AG04449 (cell line): ENCODE data around the gene NAA10.

Experiments used
- CTCF ChIA-PET: fragments of 350-600 bp; formaldehyde crosslinking; extraction: SDS; loops from one replicate; lab custom pipeline; 2021; ENCODE audit warnings: antibody characterized with exemption; lab: Yijun Ruan, JAX
- POLR2A ChIA-PET: fragments of 400-600, 350-600 bp; formaldehyde crosslinking; extraction: SDS; loops from one replicate; lab custom pipeline; 2020; ENCODE audit warnings: antibody characterized with exemption, inconsistent platforms; lab: Yijun Ruan, JAX
- DNase-seq: peaks from one replicate; pipeline ENCODE4 v3.0.0-alpha.2; 2010; ENCODE audit warnings: low read depth, low spot score
- H3K4me3 ChIP-seq: 2 replicates; pipeline ENCODE4 v1.5.1; 2011; ENCODE audit warnings: low read depth, mild to moderate bottlenecking, control low read depth, low read length
- CTCF ChIP-seq: IDR thresholded peaks from one replicate; pipeline ENCODE4 v1.5.1; 2011; ENCODE audit warnings: mild to moderate bottlenecking, moderate library complexity, low read length, control low read depth, inconsistent platforms; ENCODE audit not compliant: insufficient read depth; ENCODE audit errors: missing control alignments

The NAA10 gene

GRCh38 chrX:153932220-153932915 lies 2.5 kb downstream of the NAA10 start:
- no peak for TF ChIP-seq CTCF
- no peak overlapping the region for H3K4me3 ChIP-seq
- ChIA-PET POLR2A (no interaction called here), CTCF (interaction anchor here (0.6 to 3.4 kb wide), 3 partner anchors 14 to 448 kb away, joined by 3 to 24 read pairs (median 6); partner anchors contain the start of gene PLXNB3)
- no peak for DNase-seq

- no peak overlapping the region for H3K4me3 ChIP-seq
- no peak for DNase-seq
- ChIA-PET POLR2A (no interaction called here), CTCF (interaction anchor here (1.0 to 1.5 kb wide), 2 partner anchors 22 to 168 kb away, joined by 3 to 6 read pairs; partner anchors contain the start of gene PLXNB3)
- no peak for TF ChIP-seq CTCF
These were observed 3.1 kb downstream of the NAA10 start for GRCh38 chrX:153931748-153932147.

GRCh38 chrX:153931151-153931550 lies 3.7 kb downstream of the NAA10 start:
- TF ChIP-seq CTCF: no peak
- POLR2A ChIA-PET: no interaction called here
- no peak overlapping the region for H3K4me3 ChIP-seq
- CTCF ChIA-PET: interaction anchor here (1.0 kb wide), 1 partner anchor 23 kb away, joined by 3 read pairs; no protein-coding TSS in a partner anchor
- no peak for DNase-seq

- ChIA-PET POLR2A (no interaction called here), CTCF (interaction anchor here (1.0 to 2.7 kb wide), 3 partner anchors 16 to 166 kb away, joined by 3 to 8 read pairs (median 4); partner anchors contain the start of gene PLXNB3)
- no peak for TF ChIP-seq CTCF
- H3K4me3 ChIP-seq: no peak overlapping the region
- DNase-seq: no peak
These were observed 4.6 kb downstream of the NAA10 start for GRCh38 chrX:153930011-153930910.

GRCh38 chrX:153929576-153929975 lies 5.3 kb downstream of the NAA10 start:
- ChIA-PET POLR2A (no interaction called here), CTCF (interaction anchor here (1.7 to 2.7 kb wide), 2 partner anchors 17 to 165 kb away, joined by 4 to 8 read pairs; partner anchors contain the start of gene PLXNB3)
- TF ChIP-seq CTCF: no peak
- no peak for DNase-seq
- H3K4me3 ChIP-seq: no peak overlapping the region

GRCh38 chrX:153928846-153929245 lies 6.0 kb downstream of the NAA10 start:
- ChIA-PET CTCF (interaction anchor here (0.7 to 2.7 kb wide), 6 partner anchors 18 to 423 kb away, joined by 3 to 8 read pairs (median 4); partner anchors contain the start of gene PLXNB3), POLR2A (interaction anchor here (1.4 to 2.0 kb wide), 2 partner anchors 135 to 163 kb away, joined by 5 to 9 read pairs; partner anchors contain the start of genes IDH3G and SSR4)
- H3K4me3 ChIP-seq: no peak overlapping the region

More at GRCh38 chrX:153928846-153929245, 6.0 kb downstream of the NAA10 start:
- no peak for DNase-seq
- no peak for TF ChIP-seq CTCF
